ENCODE measurements around the gene DTD1. TPM values are rescaled to one million over a fixed set of nuclear protein-coding genes. Genes with fewer than 3 reads are reported as not detected.

DTD1 gene
- total RNA-seq, 1 experiment from 2014 or later: 14.3 TPM

GRCh38 chr20:18567739-18568091, 20.1 kb upstream of the DTD1 start:
- DNase-seq: no peak
- Mint-ChIP-seq H3K4me3 (ENCODE audit: low read depth, unreplicated experiment) (peak overlapping the region; percentile 74), H3K27me3 (ENCODE audit: unreplicated experiment) (no peaks in the 10 kb centered on the region), H3K4me1 (ENCODE audit: low read depth, unreplicated experiment) (no peaks in the 10 kb centered on the region), H3K9me3 (ENCODE audit: low read depth, unreplicated experiment) (no peaks in the 10 kb centered on the region), H3K27ac (ENCODE audit: unreplicated experiment) (peak overlapping the region; percentile 79), H3K36me3 (ENCODE audit: insufficient read depth, unreplicated experiment) (peaks cover 15% of the 10 kb centered on the region)
- BruUV-seq (replicated peaks): TSS peak; percentile 93
- TF ChIP-seq CTCF (IDR thresholded peaks at IDR 0.05; ENCODE audit: unreplicated experiment): no peak
- intact Hi-C loops (cut with micrococcal nuclease; ENCODE audit: unreplicated experiment): no loop called here
- CTCF ChIA-PET: no interaction called here

- peaks cover 15% of the 10 kb centered on the region for H3K36me3 Mint-ChIP-seq (ENCODE audit: insufficient read depth, unreplicated experiment)
- TF ChIP-seq CTCF (IDR thresholded peaks at IDR 0.05; ENCODE audit: unreplicated experiment): no peak
- CTCF ChIA-PET: no interaction called here
- H3K27ac Mint-ChIP-seq (ENCODE audit: unreplicated experiment): no peak overlapping the region
- H3K9me3 Mint-ChIP-seq (ENCODE audit: low read depth, unreplicated experiment): no peaks in the 10 kb centered on the region
- no peak overlapping the region for H3K4me3 Mint-ChIP-seq (ENCODE audit: low read depth, unreplicated experiment)
- BruUV-seq (replicated peaks): no TSS peak
- no peaks in the 10 kb centered on the region for H3K27me3 Mint-ChIP-seq (ENCODE audit: unreplicated experiment)
- DNase-seq: no peak
- H3K4me1 Mint-ChIP-seq (ENCODE audit: low read depth, unreplicated experiment): no peaks in the 10 kb centered on the region
- intact Hi-C loops (cut with micrococcal nuclease; ENCODE audit: unreplicated experiment): no loop called here
Measured at GRCh38 chr20:18571009-18571408, 16.8 kb upstream of the DTD1 start.

- BruUV-seq (replicated peaks): no TSS peak
- CTCF ChIA-PET: no interaction called here
- intact Hi-C loops (cut with micrococcal nuclease; ENCODE audit: unreplicated experiment): no loop called here
- H3K27me3 Mint-ChIP-seq (ENCODE audit: unreplicated experiment): no peaks in the 10 kb centered on the region
- no peak for TF ChIP-seq CTCF (IDR thresholded peaks at IDR 0.05; ENCODE audit: unreplicated experiment)
- H3K4me3 Mint-ChIP-seq (ENCODE audit: low read depth, unreplicated experiment): no peak overlapping the region
- no peaks in the 10 kb centered on the region for H3K4me1 Mint-ChIP-seq (ENCODE audit: low read depth, unreplicated experiment)
- H3K36me3 Mint-ChIP-seq (ENCODE audit: insufficient read depth, unreplicated experiment): peaks cover 12% of the 10 kb centered on the region
- H3K9me3 Mint-ChIP-seq (ENCODE audit: low read depth, unreplicated experiment): no peaks in the 10 kb centered on the region
- no peak overlapping the region for H3K27ac Mint-ChIP-seq (ENCODE audit: unreplicated experiment)
- no peak for DNase-seq
Measured at GRCh38 chr20:18571578-18571977, 16.3 kb upstream of the DTD1 start.

GRCh38 chr20:18577942-18578341, 9.9 kb upstream of the DTD1 start:
- CTCF ChIA-PET: no interaction called here
- Mint-ChIP-seq H3K27me3 (ENCODE audit: unreplicated experiment) (no peaks in the 10 kb centered on the region), H3K4me3 (ENCODE audit: low read depth, unreplicated experiment) (no peak overlapping the region), H3K4me1 (ENCODE audit: low read depth, unreplicated experiment) (no peaks in the 10 kb centered on the region), H3K36me3 (ENCODE audit: insufficient read depth, unreplicated experiment) (no peaks in the 10 kb centered on the region), H3K9me3 (ENCODE audit: low read depth, unreplicated experiment) (no peaks in the 10 kb centered on the region), H3K27ac (ENCODE audit: unreplicated experiment) (no peak overlapping the region)
- intact Hi-C loops (cut with micrococcal nuclease; ENCODE audit: unreplicated experiment): no loop called here
- no peak for TF ChIP-seq CTCF (IDR thresholded peaks at IDR 0.05; ENCODE audit: unreplicated experiment)
- no peak for DNase-seq
- BruUV-seq (replicated peaks): no TSS peak

- H3K9me3 Mint-ChIP-seq (ENCODE audit: low read depth, unreplicated experiment): no peaks in the 10 kb centered on the region
- CTCF ChIA-PET: no interaction called here
- H3K4me3 Mint-ChIP-seq (ENCODE audit: low read depth, unreplicated experiment): no peak overlapping the region
- no peaks in the 10 kb centered on the region for H3K36me3 Mint-ChIP-seq (ENCODE audit: insufficient read depth, unreplicated experiment)
- no peaks in the 10 kb centered on the region for H3K27me3 Mint-ChIP-seq (ENCODE audit: unreplicated experiment)
- BruUV-seq (replicated peaks): no TSS peak
- no peak for TF ChIP-seq CTCF (IDR thresholded peaks at IDR 0.05; ENCODE audit: unreplicated experiment)
- no peak for DNase-seq
- H3K4me1 Mint-ChIP-seq (ENCODE audit: low read depth, unreplicated experiment): no peaks in the 10 kb centered on the region
- no peak overlapping the region for H3K27ac Mint-ChIP-seq (ENCODE audit: unreplicated experiment)
- intact Hi-C loops (cut with micrococcal nuclease; ENCODE audit: unreplicated experiment): no loop called here
Measured at GRCh38 chr20:18578581-18578980, 9.3 kb upstream of the DTD1 start.
